HG03565 (cell line): ENCODE data around the gene SF3A1.
A peak's percentile ranks its signal among the peaks of the same experiment; 100 is the strongest.

Experiments used
- ATAC-seq: cut with Tn5 transposase; IDR thresholded peaks from one replicate; pipeline ENCODE4 v1.9.1; 2021; ENCODE audit warnings: mild to moderate bottlenecking, moderate library complexity; ENCODE audit not compliant: unreplicated experiment

SF3A1 gene

GRCh38 chr22:30325065-30325720 lies 31.5 kb downstream of the SF3A1 start:
- no peak for ATAC-seq

- ATAC-seq, result no peak
These were observed 32.5 kb downstream of the SF3A1 start for GRCh38 chr22:30324014-30324730.

GRCh38 chr22:30323246-30323645 lies 33.4 kb downstream of the SF3A1 start:
- ATAC-seq, result no peak

GRCh38 chr22:30321461-30321860 lies 35.2 kb downstream of the SF3A1 start:
- no peak for ATAC-seq

- no peak for ATAC-seq
These were observed 36.6 kb downstream of the SF3A1 start for GRCh38 chr22:30320021-30320556.

- no peak for ATAC-seq
These were observed 37.8 kb downstream of the SF3A1 start for GRCh38 chr22:30318799-30319419.

- ATAC-seq, result no peak
These were observed 38.9 kb downstream of the SF3A1 start for GRCh38 chr22:30317778-30318177.

GRCh38 chr22:30315962-30316576 lies 40.6 kb downstream of the SF3A1 start:
- ATAC-seq, result no peak

- ATAC-seq, result no peak
These were observed 41.8 kb downstream of the SF3A1 start for GRCh38 chr22:30314915-30315314.

GRCh38 chr22:30313527-30314363 lies 42.9 kb downstream of the SF3A1 start:
- no peak for ATAC-seq

- no peak for ATAC-seq
These were observed 44.6 kb downstream of the SF3A1 start for GRCh38 chr22:30312053-30312452.

GRCh38 chr22:30310881-30311771 lies 45.6 kb downstream of the SF3A1 start:
- ATAC-seq, result no peak

GRCh38 chr22:30309951-30310741 lies 46.5 kb downstream of the SF3A1 start:
- no peak for ATAC-seq

GRCh38 chr22:30308518-30309230 lies 48.0 kb downstream of the SF3A1 start:
- ATAC-seq, result peak; percentile 27

- ATAC-seq, result peak; percentile 3
These were observed 48.6 kb downstream of the SF3A1 start for GRCh38 chr22:30308093-30308492.

- no peak for ATAC-seq
These were observed 49.6 kb downstream of the SF3A1 start for GRCh38 chr22:30307041-30307574.

- ATAC-seq, result no peak
These were observed 50.1 kb downstream of the SF3A1 start for GRCh38 chr22:30306627-30307011.
